Loucy (cell line): ENCODE measurements around the gene GAREM1.

Experiments used
- H2AFZ ChIP-seq: fragments of 200-600 bp; sonication (generic); 2 replicates; pipeline ENCODE4 v1.6.0; 2016; ENCODE audit warnings: antibody characterized with exemption, mild to moderate bottlenecking, low read length, moderate library complexity
- H3F3A ChIP-seq: fragments of 200-600 bp; 2 replicates; pipeline ENCODE4 v1.6.0; 2016; ENCODE audit warnings: antibody characterized with exemption, low read depth, mild to moderate bottlenecking
- H3K27me3 ChIP-seq: fragments of 200-600 bp; sonication (generic); 2 replicates; pipeline ENCODE4 v1.6.1; 2014; ENCODE audit warnings: low read length, mild to moderate bottlenecking; ENCODE audit not compliant: insufficient read depth, poor library complexity, severe bottlenecking
- H3K36me3 ChIP-seq: fragments of 200-600 bp; sonication (generic); 2 replicates; pipeline ENCODE4 v1.6.1; 2016; ENCODE audit warnings: low read length; ENCODE audit not compliant: insufficient read depth
- H3K4me1 ChIP-seq: fragments of 200-600 bp; sonication (generic); 2 replicates; pipeline ENCODE4 v1.5.1; 2014; ENCODE audit warnings: low read length, mild to moderate bottlenecking; ENCODE audit not compliant: insufficient read depth, poor library complexity, severe bottlenecking
- H3K4me2 ChIP-seq: fragments of 200-600 bp; sonication (generic); 2 replicates; pipeline ENCODE4 v1.6.0; 2014; ENCODE audit warnings: antibody characterized with exemption, low read length, low read depth, mild to moderate bottlenecking; ENCODE audit not compliant: poor library complexity, severe bottlenecking
- H3K4me3 ChIP-seq: fragments of 200-600 bp; sonication (generic); 2 replicates; pipeline ENCODE4 v1.5.1; 2014; ENCODE audit warnings: low read length, mild to moderate bottlenecking, mixed read lengths; ENCODE audit not compliant: poor library complexity, severe bottlenecking
- H3K79me2 ChIP-seq: fragments of 200-600 bp; sonication (generic); 2 replicates; pipeline ENCODE4 v1.6.1; 2014; ENCODE audit warnings: low read length; ENCODE audit not compliant: insufficient read depth
- H3K9ac ChIP-seq: fragments of 200-600 bp; sonication (generic); 2 replicates; pipeline ENCODE4 v1.6.0; 2014; ENCODE audit warnings: mild to moderate bottlenecking, low read depth, low read length, moderate library complexity; ENCODE audit not compliant: poor library complexity, severe bottlenecking
- H3K9me2 ChIP-seq: fragments of 200-600 bp; sonication (generic); replicated peaks from 2 replicates; pipeline ENCODE4 v1.6.1; 2016; ENCODE audit warnings: low read depth, low read length, mixed read lengths
- H3K9me3 ChIP-seq: fragments of 200-600 bp; sonication (generic); 2 replicates; pipeline ENCODE4 v1.6.1; 2014; ENCODE audit warnings: mild to moderate bottlenecking, antibody characterized with exemption, low read length, low read depth; ENCODE audit not compliant: insufficient read depth
- H4K20me1 ChIP-seq: fragments of 200-600 bp; sonication (generic); 2 replicates; pipeline ENCODE4 v1.6.0; 2014; ENCODE audit warnings: antibody characterized with exemption, low read length, mild to moderate bottlenecking; ENCODE audit not compliant: insufficient read depth, poor library complexity, severe bottlenecking
- CTCF ChIP-seq: fragments of 200-600 bp; sonication (generic); conservative IDR thresholded peaks from 2 replicates; pipeline ENCODE4 v1.5.1; 2014; ENCODE audit warnings: mild to moderate bottlenecking, antibody characterized with exemption, low read length
- EZH2phosphoT487 ChIP-seq: fragments of 200-600 bp; IDR thresholded peaks from 2 replicates; pipeline ENCODE4 v1.6.1; 2018; ENCODE audit warnings: antibody characterized with exemption, mild to moderate bottlenecking, moderate library complexity, borderline replicate concordance

The GAREM1 gene

DNA sequence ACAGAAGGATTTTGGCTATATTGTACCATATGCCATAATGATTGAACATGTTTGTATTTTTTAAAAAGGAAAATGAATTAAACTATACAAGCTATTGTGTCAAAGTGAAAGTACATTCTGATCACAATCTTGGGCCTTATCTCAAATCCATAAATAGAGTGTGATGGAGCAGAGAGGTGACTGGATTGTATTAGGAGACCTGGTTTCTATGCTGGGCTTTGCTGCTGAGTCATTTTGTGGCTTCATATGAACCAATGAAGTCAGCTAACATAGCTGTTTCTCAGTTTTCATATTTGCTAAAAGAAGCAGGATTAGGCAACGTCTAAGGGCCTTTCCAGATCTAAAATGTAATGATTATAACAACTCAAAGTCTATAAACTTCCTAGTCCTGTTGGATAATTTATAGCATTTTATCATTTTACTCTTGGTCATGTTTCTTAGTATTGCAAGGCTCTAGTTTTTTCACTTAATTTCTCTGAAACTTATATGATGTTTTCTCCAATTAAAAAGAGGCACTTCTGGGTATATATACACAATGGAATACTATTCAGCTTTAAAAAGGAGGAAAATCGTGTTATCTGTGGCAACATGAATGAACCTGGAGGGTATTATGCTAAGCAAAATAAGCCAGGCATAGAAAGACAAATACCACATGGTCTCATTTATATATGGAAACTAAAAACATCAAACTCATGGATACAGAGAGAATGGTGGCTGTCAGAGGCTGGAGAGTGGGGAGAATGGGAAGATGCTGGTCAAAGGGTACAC, 168.5 kb downstream of the GAREM1 start:
- H3K4me3 ChIP-seq: no peak overlapping the region
- no peaks in the 10 kb centered on the region for H4K20me1 ChIP-seq
- H3K79me2 ChIP-seq: no peaks in the 10 kb centered on the region
- H2AFZ ChIP-seq: no peak overlapping the region
- H3K9me2 ChIP-seq: no peaks in the 10 kb centered on the region
- no peak overlapping the region for H3K4me2 ChIP-seq
- TF ChIP-seq EZH2phosphoT487 (no peak), CTCF (no peak)
- no peaks in the 10 kb centered on the region for H3K36me3 ChIP-seq
- no peak overlapping the region for H3K9ac ChIP-seq
- H3K27me3 ChIP-seq: no peaks in the 10 kb centered on the region
- H3K4me1 ChIP-seq: no peaks in the 10 kb centered on the region
- H3K9me3 ChIP-seq: no peaks in the 10 kb centered on the region
- H3F3A ChIP-seq: no peaks in the 10 kb centered on the region

- Histone ChIP-seq H3K27me3 (no peaks in the 10 kb centered on the region), H3K36me3 (no peaks in the 10 kb centered on the region), H3K4me3 (no peak overlapping the region), H4K20me1 (no peaks in the 10 kb centered on the region), H3K9me2 (no peaks in the 10 kb centered on the region), H3F3A (no peaks in the 10 kb centered on the region), H3K9me3 (no peaks in the 10 kb centered on the region), H2AFZ (no peak overlapping the region), H3K9ac (no peak overlapping the region), H3K4me1 (no peaks in the 10 kb centered on the region), H3K79me2 (no peaks in the 10 kb centered on the region), H3K4me2 (no peak overlapping the region)
- no peak for TF ChIP-seq CTCF
- TF ChIP-seq EZH2phosphoT487: no peak
Observed at GRCh38 chr18:32301361-32301760, 169.3 kb downstream of the GAREM1 start.

GRCh38 chr18:32300914-32301313, 169.8 kb downstream of the GAREM1 start:
- Histone ChIP-seq H3K9me3 (no peaks in the 10 kb centered on the region), H4K20me1 (no peaks in the 10 kb centered on the region), H3K9ac (no peak overlapping the region), H2AFZ (no peak overlapping the region), H3K4me3 (no peak overlapping the region), H3K79me2 (no peaks in the 10 kb centered on the region), H3K9me2 (no peaks in the 10 kb centered on the region), H3K36me3 (no peaks in the 10 kb centered on the region), H3K27me3 (no peaks in the 10 kb centered on the region), H3K4me1 (no peaks in the 10 kb centered on the region), H3K4me2 (no peak overlapping the region), H3F3A (no peaks in the 10 kb centered on the region)
- TF ChIP-seq EZH2phosphoT487: no peak
- no peak for TF ChIP-seq CTCF
